ENCODE measurements around the gene CNOT6L. TPM values are rescaled to one million over a fixed set of nuclear protein-coding genes. Genes with fewer than 3 reads are reported as not detected.

Gene CNOT6L
- total and polyA plus RNA-seq, 2 of the 13 experiments (the other 11 are each of a cell fraction or from before 2014, with no cell fraction given), result 7.9 to 13.5 TPM

DNA sequence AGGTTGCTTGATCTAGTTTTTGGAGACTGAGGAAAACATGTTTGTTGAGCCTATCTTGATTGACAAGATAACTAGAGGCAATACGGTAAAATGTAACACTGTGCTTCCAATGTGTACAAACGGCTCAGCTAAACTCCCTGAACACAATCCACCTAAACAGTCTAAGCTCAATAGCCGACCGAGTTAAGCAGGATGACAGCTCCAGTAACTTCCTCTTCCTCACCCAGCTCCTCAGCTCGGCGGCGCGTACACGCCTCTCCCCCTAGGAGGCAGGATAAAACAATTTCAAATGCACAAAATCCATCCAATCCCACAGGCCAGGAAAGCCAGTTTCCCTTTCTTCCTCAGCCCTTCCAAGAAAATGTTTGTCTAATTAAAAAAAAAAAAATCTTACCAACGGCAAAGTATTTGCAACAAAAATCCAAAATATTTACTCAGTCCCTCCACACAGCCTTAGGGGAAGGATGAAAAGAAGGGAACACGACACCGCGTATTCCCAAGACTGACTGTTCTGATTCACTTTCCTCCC lies 1.0 kb downstream of the CNOT6L start (continued):
- 0 out of 2 replicates have a peak, but pooled peaks have one; percentile 6 for TF ChIP-seq THRA (CRISPR knock-in tag; IDR thresholded peaks at IDR 0.05; ENCODE audit: borderline replicate concordance)
- no peak for TF ChIP-seq ZNF660 (CRISPR knock-in tag; IDR thresholded peaks at IDR 0.05; ENCODE audit: borderline replicate concordance, low read depth)
- TF ChIP-seq NFIB (CRISPR knock-in tag; IDR thresholded peaks at IDR 0.05; ENCODE audit: borderline replicate concordance), result no peak
- no peak; the same call in 1 of the 2 replicates for TF ChIP-seq IKZF5 (CRISPR knock-in tag; IDR thresholded peaks at IDR 0.05)
- no peak; the same call in 1 of the 2 replicates for TF ChIP-seq ZNF276 (CRISPR knock-in tag; IDR thresholded peaks at IDR 0.05; ENCODE audit: low read depth)
- TF ChIP-seq ZFP36 (IDR thresholded peaks at IDR 0.05; ENCODE audit: borderline replicate concordance, low read depth, low read length, partially characterized antibody), result no peak
- TF ChIP-seq TBX2 (CRISPR knock-in tag; IDR thresholded peaks at IDR 0.05; ENCODE audit: borderline replicate concordance), result no peak
- no peak for TF ChIP-seq ZNF616 (CRISPR knock-in tag; IDR thresholded peaks at IDR 0.05; ENCODE audit: low read depth)
- TF ChIP-seq CCDC6 (CRISPR knock-in tag; IDR thresholded peaks at IDR 0.05), result no peak
- TF ChIP-seq AGO1 (IDR thresholded peaks at IDR 0.05; ENCODE audit: low read depth, low read length, poor library complexity, severe bottlenecking), result no peak
- TF ChIP-seq PTBP1 (IDR thresholded peaks at IDR 0.05; ENCODE audit: low read depth, low read length, poor library complexity, severe bottlenecking), result no peak
- TF ChIP-seq, protein P1, sequence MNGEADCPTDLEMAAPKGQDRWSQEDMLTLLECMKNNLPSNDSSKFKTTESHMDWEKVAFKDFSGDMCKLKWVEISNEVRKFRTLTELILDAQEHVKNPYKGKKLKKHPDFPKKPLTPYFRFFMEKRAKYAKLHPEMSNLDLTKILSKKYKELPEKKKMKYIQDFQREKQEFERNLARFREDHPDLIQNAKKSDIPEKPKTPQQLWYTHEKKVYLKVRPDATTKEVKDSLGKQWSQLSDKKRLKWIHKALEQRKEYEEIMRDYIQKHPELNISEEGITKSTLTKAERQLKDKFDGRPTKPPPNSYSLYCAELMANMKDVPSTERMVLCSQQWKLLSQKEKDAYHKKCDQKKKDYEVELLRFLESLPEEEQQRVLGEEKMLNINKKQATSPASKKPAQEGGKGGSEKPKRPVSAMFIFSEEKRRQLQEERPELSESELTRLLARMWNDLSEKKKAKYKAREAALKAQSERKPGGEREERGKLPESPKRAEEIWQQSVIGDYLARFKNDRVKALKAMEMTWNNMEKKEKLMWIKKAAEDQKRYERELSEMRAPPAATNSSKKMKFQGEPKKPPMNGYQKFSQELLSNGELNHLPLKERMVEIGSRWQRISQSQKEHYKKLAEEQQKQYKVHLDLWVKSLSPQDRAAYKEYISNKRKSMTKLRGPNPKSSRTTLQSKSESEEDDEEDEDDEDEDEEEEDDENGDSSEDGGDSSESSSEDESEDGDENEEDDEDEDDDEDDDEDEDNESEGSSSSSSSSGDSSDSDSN (CRISPR knock-in tag; IDR thresholded peaks at IDR 0.05), result no peak
- 0 out of 2 replicates have a peak, but pooled peaks have one; percentile 4 for TF ChIP-seq FOSL2 (CRISPR knock-in tag; IDR thresholded peaks at IDR 0.05)
- TF ChIP-seq ZFP36L1 (CRISPR knock-in tag; IDR thresholded peaks at IDR 0.05), result peak; percentile 79; the same call in 1 of the 2 replicates
- TF ChIP-seq TCF12 (IDR thresholded peaks at IDR 0.05), result no peak
- no peak for TF ChIP-seq TCF12 (CRISPR knock-in tag; IDR thresholded peaks at IDR 0.05)
- no peak for TF ChIP-seq ZNF615 (CRISPR knock-in tag; IDR thresholded peaks at IDR 0.05; ENCODE audit: borderline replicate concordance)
- TF ChIP-seq DMAP1 (CRISPR knock-in tag; IDR thresholded peaks at IDR 0.05), result peak; percentile 48; the same call in 1 of the 2 replicates
- TF ChIP-seq KAT7 (CRISPR knock-in tag; IDR thresholded peaks at IDR 0.05; ENCODE audit: borderline replicate concordance), result no peak; the same call in 1 of the 2 replicates
- TF ChIP-seq RNF219 (CRISPR knock-in tag; IDR thresholded peaks at IDR 0.05), result no peak
- TF ChIP-seq RFXANK (CRISPR knock-in tag; IDR thresholded peaks at IDR 0.05), result no peak
- no peak for TF ChIP-seq HCFC1 (IDR thresholded peaks at IDR 0.05; ENCODE audit: low read depth, low read length)
